DND-41 (cell line): ENCODE measurements around the gene PDS5A.

Experiments
- EZH2 ChIP-seq: IDR thresholded peaks from 3 replicates; pipeline ENCODE4 v1.6.1; 2012; ENCODE audit warnings: borderline replicate concordance, low read depth, mild to moderate bottlenecking, moderate library complexity, low read length, inconsistent platforms; ENCODE audit not compliant: severe bottlenecking
- TF ChIP-seq, protein P1 (sequence below): IDR thresholded peaks from 2 replicates; pipeline ENCODE4 v1.5.1; 2012; ENCODE audit warnings: borderline replicate concordance, low read length, moderate library complexity, mild to moderate bottlenecking; ENCODE audit not compliant: poor library complexity, severe bottlenecking; ENCODE audit errors: extremely low read depth

GRCh38 chr4:39942507-39942906 lies 35.2 kb downstream of the PDS5A start:
- TF ChIP-seq EZH2 = no peak
- TF ChIP-seq, protein P1, sequence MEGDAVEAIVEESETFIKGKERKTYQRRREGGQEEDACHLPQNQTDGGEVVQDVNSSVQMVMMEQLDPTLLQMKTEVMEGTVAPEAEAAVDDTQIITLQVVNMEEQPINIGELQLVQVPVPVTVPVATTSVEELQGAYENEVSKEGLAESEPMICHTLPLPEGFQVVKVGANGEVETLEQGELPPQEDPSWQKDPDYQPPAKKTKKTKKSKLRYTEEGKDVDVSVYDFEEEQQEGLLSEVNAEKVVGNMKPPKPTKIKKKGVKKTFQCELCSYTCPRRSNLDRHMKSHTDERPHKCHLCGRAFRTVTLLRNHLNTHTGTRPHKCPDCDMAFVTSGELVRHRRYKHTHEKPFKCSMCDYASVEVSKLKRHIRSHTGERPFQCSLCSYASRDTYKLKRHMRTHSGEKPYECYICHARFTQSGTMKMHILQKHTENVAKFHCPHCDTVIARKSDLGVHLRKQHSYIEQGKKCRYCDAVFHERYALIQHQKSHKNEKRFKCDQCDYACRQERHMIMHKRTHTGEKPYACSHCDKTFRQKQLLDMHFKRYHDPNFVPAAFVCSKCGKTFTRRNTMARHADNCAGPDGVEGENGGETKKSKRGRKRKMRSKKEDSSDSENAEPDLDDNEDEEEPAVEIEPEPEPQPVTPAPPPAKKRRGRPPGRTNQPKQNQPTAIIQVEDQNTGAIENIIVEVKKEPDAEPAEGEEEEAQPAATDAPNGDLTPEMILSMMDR = no peak
